Pons (tissue), 1 donor: ENCODE data around the gene CPLX1.

Experiments used
- DNase-seq: peaks from one replicate; pipeline ENCODE4 v3.0.0-alpha.2; 2016; ENCODE audit warnings: low spot score

The CPLX1 gene

GRCh38 chr4:832536-832935, 6.6 kb upstream of the CPLX1 start:
- DNase-seq, result no peak

- no peak for DNase-seq
These were observed 6.2 kb upstream of the CPLX1 start for GRCh38 chr4:832108-832507.

GRCh38 chr4:831483-831805, 5.5 kb upstream of the CPLX1 start:
- no peak for DNase-seq

- no peak for DNase-seq
These were observed 4.9 kb upstream of the CPLX1 start for GRCh38 chr4:830601-831482.

- DNase-seq, result no peak
These were observed 4.1 kb upstream of the CPLX1 start for GRCh38 chr4:829761-830600.

- DNase-seq, result no peak
These were observed 3.4 kb upstream of the CPLX1 start for GRCh38 chr4:829291-829690.

DNA sequence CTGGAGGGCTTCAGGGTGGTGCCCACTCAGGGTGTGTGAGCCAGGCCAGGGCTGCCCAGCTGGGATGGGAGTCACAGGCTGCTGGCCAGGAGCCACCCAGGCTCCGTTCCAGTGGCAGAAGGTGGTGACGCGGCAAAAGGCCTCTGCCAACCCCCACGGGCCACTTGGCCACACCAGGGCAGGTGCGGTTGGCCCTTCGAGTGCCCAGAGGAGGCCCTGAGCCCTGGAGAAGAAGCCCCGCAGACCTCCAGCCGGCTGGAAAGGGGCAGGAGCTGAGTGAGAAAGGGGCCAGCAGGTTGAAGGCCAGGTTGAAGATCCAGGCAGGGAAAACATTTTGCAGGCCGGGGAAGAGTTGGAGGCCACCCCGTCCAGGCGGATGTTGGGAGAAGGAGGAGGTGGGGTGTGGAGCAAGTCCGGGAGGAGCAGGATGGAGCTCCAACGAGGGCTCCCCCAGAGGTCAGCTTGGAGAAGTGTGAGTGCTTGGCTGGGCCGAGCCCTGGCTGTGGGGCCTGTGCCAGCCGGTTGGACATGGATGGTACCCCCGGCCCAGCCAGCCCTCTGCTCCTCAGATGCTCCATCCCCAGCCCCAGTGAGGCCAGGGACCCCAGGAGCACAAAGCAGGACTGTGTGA, 2.8 kb upstream of the CPLX1 start:
- no peak for DNase-seq

- DNase-seq, result no peak
These were observed 1.5 kb upstream of the CPLX1 start for GRCh38 chr4:827209-828081.

- DNase-seq, result no peak
These were observed 729 bp upstream of the CPLX1 start for GRCh38 chr4:826508-827208.

DNA sequence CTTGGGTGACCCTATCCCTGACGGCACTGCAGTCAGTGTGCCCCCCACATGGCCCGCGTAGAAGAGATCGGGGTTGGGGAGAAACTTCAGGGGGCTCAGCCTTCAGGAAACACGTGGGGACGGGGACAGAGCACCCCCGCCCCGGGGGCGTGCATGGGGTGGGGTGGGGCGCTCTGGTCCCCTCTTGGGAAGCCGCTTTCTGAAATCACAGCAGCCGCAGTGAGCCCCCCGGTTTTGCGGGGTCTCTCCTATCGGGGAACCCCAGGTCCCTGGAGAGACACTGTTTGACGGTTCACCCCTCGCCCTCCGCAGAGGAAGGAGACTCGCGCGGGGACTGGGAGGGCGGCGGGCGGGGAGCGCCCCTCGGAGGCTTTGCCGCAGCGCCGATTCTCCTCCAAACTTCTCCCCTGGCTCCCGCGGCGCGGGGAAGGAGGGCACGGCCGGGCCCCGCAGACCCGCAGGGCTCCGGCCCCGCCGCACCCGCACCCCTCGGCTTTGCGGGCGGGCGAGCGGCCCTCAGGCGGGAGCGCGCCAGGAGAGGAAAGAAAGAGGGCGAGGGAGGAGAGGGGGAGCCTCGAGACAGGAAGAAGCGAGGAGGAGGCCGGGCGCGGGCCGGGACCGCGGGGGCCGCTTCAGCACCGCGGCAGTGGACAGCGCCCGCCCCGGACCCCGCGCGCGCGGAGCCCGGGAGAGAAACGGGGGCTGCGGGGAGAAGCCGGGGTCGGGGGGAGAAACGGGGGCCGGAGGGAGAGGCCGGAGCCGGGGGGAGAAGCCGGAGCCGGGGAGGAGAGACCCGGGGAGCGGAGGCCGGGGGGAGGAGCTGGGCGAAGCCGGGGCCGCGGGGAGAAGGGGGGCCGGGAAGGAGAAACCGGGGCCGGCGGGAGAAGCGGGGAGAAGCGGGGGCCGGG, 612 bp downstream of the CPLX1 start:
- DNase-seq, result no peak

GRCh38 chr4:824461-825062, 1.4 kb downstream of the CPLX1 start:
- DNase-seq, result no peak

GRCh38 chr4:823761-824460, 2.0 kb downstream of the CPLX1 start:
- no peak for DNase-seq

- DNase-seq, result no peak
These were observed 2.7 kb downstream of the CPLX1 start for GRCh38 chr4:823176-823760.

- DNase-seq, result no peak
These were observed 3.4 kb downstream of the CPLX1 start for GRCh38 chr4:822361-823175.

- no peak for DNase-seq
These were observed 4.3 kb downstream of the CPLX1 start for GRCh38 chr4:821631-822030.

DNA sequence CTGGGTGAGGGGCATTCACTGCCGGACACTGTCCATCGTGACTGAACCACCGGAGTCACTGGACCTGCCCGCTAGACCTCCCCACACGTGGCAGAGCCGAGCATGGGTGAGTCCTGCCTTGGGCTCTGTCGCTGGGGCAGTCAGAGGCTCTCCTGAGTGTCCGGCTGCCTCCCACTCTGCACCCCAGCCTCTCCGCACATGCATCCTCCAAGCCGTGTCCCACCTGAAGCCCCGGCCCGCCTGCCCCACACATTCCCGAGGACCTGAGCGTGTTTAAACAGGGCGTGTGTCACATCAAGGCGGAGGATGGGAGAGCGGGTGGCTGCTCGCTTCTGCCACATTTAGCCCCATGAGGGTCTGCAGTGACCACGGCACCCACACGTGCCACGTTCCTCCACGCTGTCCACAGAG, 4.7 kb downstream of the CPLX1 start:
- DNase-seq, result no peak

GRCh38 chr4:820230-821172, 5.4 kb downstream of the CPLX1 start:
- no peak for DNase-seq
